Naive thymus-derived CD8-positive, alpha-beta T cell (primary cell): Measurements from ENCODE around the gene AGAP1. TPM values are rescaled to one million over a fixed set of nuclear protein-coding genes. Genes with fewer than 3 reads are reported as not detected.

Experiments
- ATAC-seq, 2 donors: fragments of 150-1000 bp; cut with Tn5 transposase in 1 of 2; sonication (Bioruptor Pico), chemical (Tn5 transposase) in 1 of 2; 1 replicate in 1 of 2; 2 replicates in 1 of 2; pipeline ENCODE4 v1.10.0; 2021; ENCODE audit warnings: mild to moderate bottlenecking in 2 of 2, moderate library complexity in 2 of 2
- POLR2A ChIA-PET: fragments of 350-600 bp; sonication (Branson Sonifier 250); formaldehyde crosslinking; loops from one replicate; lab custom pipeline; 2021; ENCODE audit warnings: antibody characterized with exemption; lab: Charles Lee
- DNase-seq, 10 donors: peaks; one replicate each; pipeline versions ENCODE4 v3.0.0 to v3.0.0-alpha.2; 2020 to 2022
- H3K27ac Mint-ChIP-seq, 10 donors: one replicate each; pipeline ENCODE4 v1.8.0; 2020 to 2022; ENCODE audit warnings: mild to moderate bottlenecking in 10 of 10, mixed read lengths in 10 of 10, moderate library complexity in 4 of 10, inconsistent platforms in 1 of 10
- H3K27me3 Mint-ChIP-seq, 5 donors: one replicate each; pipeline ENCODE4 v1.8.0; 2021 to 2022; ENCODE audit warnings: mixed read lengths in 5 of 5
- H3K36me3 Mint-ChIP-seq, 3 donors: one replicate each; pipeline ENCODE4 v1.8.0; 2020 to 2022; ENCODE audit warnings: mixed read lengths in 3 of 3, mild to moderate bottlenecking in 2 of 3, inconsistent platforms in 1 of 3
- H3K4me1 Mint-ChIP-seq, 4 donors: one replicate each; pipeline ENCODE4 v1.8.0; 2021 to 2022; ENCODE audit warnings: mixed read lengths in 4 of 4
- H3K4me3 Mint-ChIP-seq, 10 donors: one replicate each; pipeline ENCODE4 v1.8.0; 2020 to 2022; ENCODE audit warnings: mild to moderate bottlenecking in 10 of 10, mixed read lengths in 10 of 10, moderate library complexity in 6 of 10, inconsistent platforms in 1 of 10
- H3K9me3 Mint-ChIP-seq, 9 donors: one replicate each; pipeline ENCODE4 v1.8.0; 2020 to 2022; ENCODE audit warnings: mixed read lengths in 9 of 9, mild to moderate bottlenecking in 3 of 9, inconsistent platforms in 1 of 9, moderate library complexity in 1 of 9
- polyA plus RNA-seq, 3 donors: library from polyadenylated mRNA; unstranded; fragments of 300-500 nt; fragmentation: Illumina TruSeq; gene quantifications; one replicate each; pipeline ENCODE4 v1.2.3, GENCODE V29; 2021
- total RNA-seq, 8 experiments: library from RNA in 2 of 8; stranded (reverse) in 2 of 8; gene quantifications; one replicate each; pipeline ENCODE4 v1.2.3 and lab custom pipeline; 2021 to 2026

The AGAP1 gene
- total and polyA plus RNA-seq, 5 experiments from 2014 or later, result 0.03 to 0.52 (median 0.29) TPM; not detected in 1

GRCh38 chr2:235504441-235505180, 10.8 kb downstream of the AGAP1 start:
- DNase-seq (no peak), ATAC-seq (no peak)
- H3K4me1 Mint-ChIP-seq, result peaks cover 3 to 17% (median 12%) of the 10 kb centered on the region in 4 donors
- H3K4me3 Mint-ChIP-seq, result no peak overlapping the region
- POLR2A ChIA-PET, result no interaction called here
- peaks cover 0 to 5% (median 0%) of the 10 kb centered on the region in 9 donors for H3K9me3 Mint-ChIP-seq
- H3K27me3 Mint-ChIP-seq, result peaks cover 19 to 78% (median 40%) of the 10 kb centered on the region in 5 donors
- H3K27ac Mint-ChIP-seq, result no peak overlapping the region
- no peaks in the 10 kb centered on the region for H3K36me3 Mint-ChIP-seq

- peaks cover 3 to 17% (median 12%) of the 10 kb centered on the region in 4 donors for H3K4me1 Mint-ChIP-seq
- no peak for ATAC-seq
- H3K27me3 Mint-ChIP-seq, result peaks cover 17 to 71% (median 37%) of the 10 kb centered on the region in 5 donors
- POLR2A ChIA-PET, result no interaction called here
- H3K36me3 Mint-ChIP-seq, result no peaks in the 10 kb centered on the region
- peaks cover 0 to 7% (median 0%) of the 10 kb centered on the region in 9 donors for H3K9me3 Mint-ChIP-seq
- H3K4me3 Mint-ChIP-seq, result no peak overlapping the region
- peak overlapping the region in 1 of 10 donors; percentile 18 for H3K27ac Mint-ChIP-seq
- no peak for DNase-seq
Measured at GRCh38 chr2:235505181-235505741, 11.4 kb downstream of the AGAP1 start.

GRCh38 chr2:235506291-235506996, 12.6 kb downstream of the AGAP1 start:
- peaks cover 3 to 11% (median 9%) of the 10 kb centered on the region in 4 donors for H3K4me1 Mint-ChIP-seq
- peaks cover 18 to 61% (median 37%) of the 10 kb centered on the region in 5 donors for H3K27me3 Mint-ChIP-seq
- ATAC-seq (no peak), DNase-seq (no peak)
- no peak overlapping the region for H3K27ac Mint-ChIP-seq
- POLR2A ChIA-PET, result no interaction called here
- no peaks in the 10 kb centered on the region for H3K36me3 Mint-ChIP-seq
- H3K9me3 Mint-ChIP-seq, result peaks cover 0 to 11% (median 0%) of the 10 kb centered on the region in 9 donors
- no peak overlapping the region for H3K4me3 Mint-ChIP-seq

- H3K4me3 Mint-ChIP-seq, result no peak overlapping the region
- peaks cover 0 to 5% (median 3%) of the 10 kb centered on the region in 4 donors for H3K4me1 Mint-ChIP-seq
- peaks cover 18 to 55% (median 33%) of the 10 kb centered on the region in 5 donors for H3K27me3 Mint-ChIP-seq
- H3K36me3 Mint-ChIP-seq, result no peaks in the 10 kb centered on the region
- peaks cover 0 to 11% (median 0%) of the 10 kb centered on the region in 9 donors for H3K9me3 Mint-ChIP-seq
- no peak for DNase-seq
- no peak for ATAC-seq
- H3K27ac Mint-ChIP-seq, result no peak overlapping the region
- POLR2A ChIA-PET, result no interaction called here
Measured at GRCh38 chr2:235506997-235507615, 13.3 kb downstream of the AGAP1 start.

- H3K27me3 Mint-ChIP-seq, result peaks cover 18 to 49% (median 29%) of the 10 kb centered on the region in 5 donors
- H3K4me3 Mint-ChIP-seq, result no peak overlapping the region
- H3K27ac Mint-ChIP-seq, result no peak overlapping the region
- DNase-seq, result no peak
- POLR2A ChIA-PET, result no interaction called here
- no peaks in the 10 kb centered on the region for H3K36me3 Mint-ChIP-seq
- H3K9me3 Mint-ChIP-seq, result peaks cover 0 to 11% (median 0%) of the 10 kb centered on the region in 9 donors
- no peaks in the 10 kb centered on the region for H3K4me1 Mint-ChIP-seq
- ATAC-seq, result no peak
Measured at GRCh38 chr2:235507928-235508327, 14.1 kb downstream of the AGAP1 start.

GRCh38 chr2:235508371-235509160, 14.7 kb downstream of the AGAP1 start:
- no peaks in the 10 kb centered on the region for H3K4me1 Mint-ChIP-seq
- H3K36me3 Mint-ChIP-seq, result no peaks in the 10 kb centered on the region
- ATAC-seq, result no peak
- H3K4me3 Mint-ChIP-seq, result no peak overlapping the region
- POLR2A ChIA-PET, result no interaction called here
- H3K27me3 Mint-ChIP-seq, result peaks cover 15 to 42% (median 29%) of the 10 kb centered on the region in 5 donors
- no peak overlapping the region for H3K27ac Mint-ChIP-seq
- peak in 1 of 10 donors; percentile 16 for DNase-seq
- H3K9me3 Mint-ChIP-seq, result peaks cover 0 to 11% (median 0%) of the 10 kb centered on the region in 9 donors

GRCh38 chr2:235510318-235510717, 16.5 kb downstream of the AGAP1 start:
- Mint-ChIP-seq H3K9me3 (peaks cover 0 to 14% (median 4%) of the 10 kb centered on the region in 9 donors), H3K36me3 (no peaks in the 10 kb centered on the region), H3K4me1 (no peaks in the 10 kb centered on the region), H3K27me3 (peaks cover 10 to 33% (median 25%) of the 10 kb centered on the region in 5 donors), H3K4me3 (no peak overlapping the region), H3K27ac (no peak overlapping the region)
- DNase-seq (no peak), ATAC-seq (no peak)
- POLR2A ChIA-PET, result no interaction called here

- H3K36me3 Mint-ChIP-seq, result no peaks in the 10 kb centered on the region
- H3K27me3 Mint-ChIP-seq, result peaks cover 7 to 32% (median 22%) of the 10 kb centered on the region in 5 donors
- ATAC-seq (no peak), DNase-seq (no peak)
- H3K9me3 Mint-ChIP-seq, result peaks cover 0 to 11% (median 6%) of the 10 kb centered on the region in 9 donors
- no peaks in the 10 kb centered on the region for H3K4me1 Mint-ChIP-seq
- H3K27ac Mint-ChIP-seq, result no peak overlapping the region
- no peak overlapping the region for H3K4me3 Mint-ChIP-seq
- POLR2A ChIA-PET, result no interaction called here
Measured at GRCh38 chr2:235511187-235511661, 17.4 kb downstream of the AGAP1 start.

GRCh38 chr2:235511751-235512698, 18.2 kb downstream of the AGAP1 start:
- H3K4me3 Mint-ChIP-seq, result no peak overlapping the region
- peaks cover 0 to 10% (median 6%) of the 10 kb centered on the region in 9 donors for H3K9me3 Mint-ChIP-seq
- H3K4me1 Mint-ChIP-seq, result no peaks in the 10 kb centered on the region
- no peak for DNase-seq
- peaks cover 7 to 24% (median 14%) of the 10 kb centered on the region in 5 donors for H3K27me3 Mint-ChIP-seq
- H3K27ac Mint-ChIP-seq, result no peak overlapping the region
- POLR2A ChIA-PET, result no interaction called here
- ATAC-seq, result no peak
- H3K36me3 Mint-ChIP-seq, result no peaks in the 10 kb centered on the region

GRCh38 chr2:235512699-235513053, 18.8 kb downstream of the AGAP1 start:
- DNase-seq, result no peak
- no peak overlapping the region for H3K4me3 Mint-ChIP-seq
- no peaks in the 10 kb centered on the region for H3K36me3 Mint-ChIP-seq
- H3K27me3 Mint-ChIP-seq, result peaks cover 7 to 22% (median 12%) of the 10 kb centered on the region in 5 donors
- no peak overlapping the region for H3K27ac Mint-ChIP-seq
- POLR2A ChIA-PET, result interaction anchor here (0.7 kb wide), 1 partner anchor 17 kb away, joined by 6 read pairs; no protein-coding TSS in a partner anchor
- H3K9me3 Mint-ChIP-seq, result peaks cover 0 to 10% (median 6%) of the 10 kb centered on the region in 9 donors
- H3K4me1 Mint-ChIP-seq, result no peaks in the 10 kb centered on the region
- no peak for ATAC-seq
